HG03460 (cell line): Measurements from ENCODE around the gene SLC47A1.
"Not testable (repeated sequence)": the region's sequence is repeated elsewhere in the genome, so short reads cannot be mapped to it uniquely, and the experiment has no call there.

ENCODE experiments used
- ATAC-seq: cut with Tn5 transposase; IDR thresholded peaks from one replicate; pipeline ENCODE4 v1.9.1; 2021; ENCODE audit not compliant: unreplicated experiment

Gene SLC47A1, protein sequence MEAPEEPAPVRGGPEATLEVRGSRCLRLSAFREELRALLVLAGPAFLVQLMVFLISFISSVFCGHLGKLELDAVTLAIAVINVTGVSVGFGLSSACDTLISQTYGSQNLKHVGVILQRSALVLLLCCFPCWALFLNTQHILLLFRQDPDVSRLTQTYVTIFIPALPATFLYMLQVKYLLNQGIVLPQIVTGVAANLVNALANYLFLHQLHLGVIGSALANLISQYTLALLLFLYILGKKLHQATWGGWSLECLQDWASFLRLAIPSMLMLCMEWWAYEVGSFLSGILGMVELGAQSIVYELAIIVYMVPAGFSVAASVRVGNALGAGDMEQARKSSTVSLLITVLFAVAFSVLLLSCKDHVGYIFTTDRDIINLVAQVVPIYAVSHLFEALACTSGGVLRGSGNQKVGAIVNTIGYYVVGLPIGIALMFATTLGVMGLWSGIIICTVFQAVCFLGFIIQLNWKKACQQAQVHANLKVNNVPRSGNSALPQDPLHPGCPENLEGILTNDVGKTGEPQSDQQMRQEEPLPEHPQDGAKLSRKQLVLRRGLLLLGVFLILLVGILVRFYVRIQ

GRCh38 chr17:19533718-19534561, at the start of gene SLC47A1:
Gene SLC47A1, plus strand, starts transcription at chr17:19533854. Its CDS starts 86 bp downstream, at chr17:19533940.
- no peak for ATAC-seq

GRCh38 chr17:19485800-19486340, 47.8 kb upstream of the SLC47A1 start:
- no peak for ATAC-seq

- no peak for ATAC-seq
Measured at GRCh38 chr17:19486351-19487023, 47.2 kb upstream of the SLC47A1 start.

- no peak for ATAC-seq
Measured at GRCh38 chr17:19487024-19487600, 46.5 kb upstream of the SLC47A1 start.

GRCh38 chr17:19492141-19492540, 41.5 kb upstream of the SLC47A1 start:
- no peak for ATAC-seq

DNA sequence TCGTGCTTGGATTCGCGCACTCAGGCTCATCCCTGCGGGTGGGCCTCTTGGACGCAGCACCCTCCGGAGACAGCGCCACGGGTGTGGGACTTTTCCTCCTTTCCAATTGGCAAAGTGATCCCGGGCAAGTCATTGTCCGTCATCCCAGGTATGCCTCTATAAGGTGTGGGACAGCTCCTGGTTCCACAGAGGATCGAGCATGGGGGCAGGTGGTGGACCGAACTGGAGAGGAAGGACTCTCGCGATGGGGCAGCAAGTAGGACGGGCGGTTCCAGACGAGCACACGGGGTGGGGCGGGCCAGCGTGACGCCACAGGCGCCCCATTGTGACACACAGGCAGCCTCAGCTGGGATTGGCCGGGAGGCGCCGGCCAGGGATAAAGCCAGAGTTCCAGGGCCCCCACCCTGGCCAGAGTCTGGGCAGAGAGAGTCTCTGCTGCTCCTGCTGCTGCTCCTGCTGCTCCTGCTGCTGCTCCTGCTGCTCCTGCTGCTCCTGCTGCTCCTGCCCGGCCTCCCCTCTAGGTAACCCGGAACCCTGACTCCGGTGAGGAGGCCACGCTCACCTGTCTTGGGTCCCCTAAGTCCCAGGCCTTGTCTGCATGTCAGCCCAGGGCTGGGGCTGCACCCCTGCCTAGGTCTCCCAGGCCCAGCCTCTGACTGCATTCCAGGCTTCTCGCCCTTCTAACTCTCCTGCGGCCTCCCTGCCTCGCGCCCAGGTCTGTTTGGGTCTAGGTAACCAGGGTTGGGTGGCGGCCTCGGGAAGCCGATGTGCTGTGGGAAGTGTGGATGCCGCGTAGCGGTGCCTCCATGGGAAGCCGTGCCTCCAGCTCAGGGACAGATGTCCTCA, 38.5 kb upstream of the SLC47A1 start:
- ATAC-seq, result no peak

GRCh38 chr17:19495828-19496528, 37.7 kb upstream of the SLC47A1 start:
- no peak for ATAC-seq

- no peak for ATAC-seq
Measured at GRCh38 chr17:19497624-19498023, 36.0 kb upstream of the SLC47A1 start.

GRCh38 chr17:19501219-19501618, 32.4 kb upstream of the SLC47A1 start:
- ATAC-seq, result no peak

DNA sequence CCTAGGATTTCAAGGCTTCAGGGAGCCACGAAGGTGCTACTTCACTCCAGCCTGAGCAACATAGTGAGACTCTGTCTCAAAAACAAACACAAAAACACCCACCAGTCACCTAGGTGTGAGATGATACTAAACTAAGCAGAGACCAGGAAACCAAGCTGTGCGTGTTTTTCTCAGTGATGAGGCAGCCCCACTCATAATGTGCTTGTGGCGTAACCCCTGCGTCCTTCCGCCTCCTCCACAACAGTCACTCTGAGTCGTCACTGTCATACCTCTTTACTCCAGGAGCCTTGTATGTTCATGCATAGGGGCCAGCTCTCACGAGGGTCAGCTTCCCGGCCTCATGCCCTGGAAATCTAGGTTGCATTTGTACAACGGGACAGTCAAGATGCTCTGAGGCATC, 31.1 kb upstream of the SLC47A1 start:
- no peak for ATAC-seq

DNA sequence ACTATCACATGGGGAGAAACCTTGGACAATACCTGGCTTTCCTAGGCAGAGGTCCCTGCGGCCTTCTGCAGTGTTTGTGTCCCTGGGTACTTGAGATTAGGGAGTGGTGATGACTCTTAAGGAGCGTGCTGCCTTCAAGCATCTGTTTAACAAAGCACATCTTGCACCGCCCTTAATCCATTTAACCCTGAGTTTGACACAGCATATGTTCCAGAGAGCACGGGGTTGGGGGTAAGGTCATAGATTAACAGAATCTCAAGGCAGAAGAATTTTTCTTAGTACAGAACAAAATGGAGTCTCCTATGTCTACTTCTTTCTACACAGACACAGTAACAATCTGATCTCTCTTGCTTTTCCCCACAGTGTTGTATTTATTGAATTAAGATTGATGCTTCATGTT, 28.1 kb upstream of the SLC47A1 start:
- not testable (repeated sequence) for ATAC-seq

DNA sequence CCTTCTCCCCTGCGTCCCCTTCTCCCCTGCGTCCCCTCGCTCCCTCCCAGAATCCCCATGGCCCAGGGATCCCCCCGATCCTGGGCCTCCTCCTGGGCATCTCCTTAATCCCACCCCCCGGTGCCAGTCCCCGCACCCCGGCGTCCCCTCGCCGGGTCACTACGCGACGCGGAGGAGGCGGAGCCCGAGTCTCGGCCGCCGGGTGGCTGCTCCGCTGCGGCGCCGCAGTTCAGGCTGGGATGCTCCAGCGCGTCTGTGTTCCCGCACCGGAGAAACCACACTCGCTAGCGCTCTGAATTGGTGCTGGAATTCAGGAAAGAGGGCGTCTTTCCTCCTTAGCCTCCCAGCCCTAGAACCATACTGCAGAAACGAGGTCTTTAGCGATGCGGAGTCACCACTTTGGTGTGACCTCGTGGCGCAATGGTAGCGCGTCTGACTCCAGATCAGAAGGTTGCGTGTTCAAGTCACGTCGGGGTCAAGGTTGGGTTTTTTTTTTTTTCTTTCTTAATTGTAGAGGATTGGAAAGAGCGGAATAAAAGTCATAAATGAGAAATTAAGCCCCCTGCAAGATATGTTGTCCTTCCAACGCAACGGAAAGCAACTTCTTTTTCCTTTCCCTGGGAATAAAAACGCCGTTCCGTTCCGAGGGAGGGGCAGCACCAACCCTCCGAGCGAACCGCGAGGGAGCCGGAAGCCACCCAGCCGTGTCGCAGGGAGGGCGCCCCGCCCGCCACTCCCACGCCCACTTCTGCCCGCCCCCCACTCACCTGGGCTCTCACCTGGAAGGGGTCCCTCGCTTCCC, 25.7 kb upstream of the SLC47A1 start:
- ATAC-seq, result peak; percentile 75

- no peak for ATAC-seq
Measured at GRCh38 chr17:19508577-19508867, 25.1 kb upstream of the SLC47A1 start.

DNA sequence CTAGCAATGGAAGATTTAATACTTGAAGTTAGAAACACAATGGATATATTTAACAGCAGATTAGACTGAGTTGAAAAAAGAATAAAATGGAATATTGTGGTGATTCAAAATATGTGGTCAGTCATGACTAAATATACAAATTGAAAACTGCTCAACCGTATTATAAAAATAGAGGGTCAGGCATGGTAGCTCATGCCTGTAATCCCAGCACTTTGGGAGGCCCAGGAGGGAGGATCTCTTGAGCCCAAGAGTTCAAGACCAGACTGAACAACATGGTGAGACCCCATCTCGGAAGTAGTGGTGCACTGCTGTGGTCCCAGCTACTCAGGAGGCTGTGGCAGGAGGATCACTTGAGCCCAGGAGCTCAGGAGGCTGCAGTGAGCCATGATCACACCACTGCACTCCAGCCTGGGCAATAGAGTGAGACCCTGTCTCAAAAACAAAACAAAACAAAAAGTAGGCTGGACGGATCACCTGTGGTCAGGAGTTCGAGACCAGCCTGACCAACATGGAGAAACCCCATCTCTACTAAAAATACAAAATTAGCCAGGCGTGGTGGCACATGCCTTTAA, 24.3 kb upstream of the SLC47A1 start:
- ATAC-seq, result not testable (repeated sequence)

GRCh38 chr17:19510903-19511302, 22.8 kb upstream of the SLC47A1 start:
- no peak for ATAC-seq

DNA sequence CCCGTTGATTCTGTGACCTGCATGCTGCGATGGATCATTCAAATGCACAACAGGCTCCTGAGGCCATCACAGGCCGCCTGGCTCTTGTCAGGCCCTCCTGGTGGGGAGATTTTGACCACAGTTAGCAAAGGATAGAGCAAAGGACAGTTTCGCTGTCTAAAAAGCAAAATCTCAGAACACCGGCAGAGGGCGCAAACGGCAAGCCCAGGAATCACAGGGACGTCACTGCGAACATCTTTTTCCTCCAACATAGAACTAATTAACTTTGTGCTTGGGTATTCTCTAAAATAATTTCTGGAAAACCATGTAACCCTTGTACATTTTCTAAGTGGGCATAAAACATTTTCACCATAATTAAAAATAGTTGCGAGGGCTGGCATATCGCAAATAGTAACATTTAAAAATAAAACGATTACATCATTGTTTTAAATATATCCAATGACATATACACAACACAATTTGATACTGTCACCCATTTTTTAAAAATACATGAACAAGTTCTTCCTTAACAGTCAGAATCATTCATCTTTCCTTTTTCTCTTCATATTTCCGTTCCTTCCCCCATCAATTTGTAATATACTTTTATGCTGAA, 19.7 kb upstream of the SLC47A1 start:
- no peak for ATAC-seq

DNA sequence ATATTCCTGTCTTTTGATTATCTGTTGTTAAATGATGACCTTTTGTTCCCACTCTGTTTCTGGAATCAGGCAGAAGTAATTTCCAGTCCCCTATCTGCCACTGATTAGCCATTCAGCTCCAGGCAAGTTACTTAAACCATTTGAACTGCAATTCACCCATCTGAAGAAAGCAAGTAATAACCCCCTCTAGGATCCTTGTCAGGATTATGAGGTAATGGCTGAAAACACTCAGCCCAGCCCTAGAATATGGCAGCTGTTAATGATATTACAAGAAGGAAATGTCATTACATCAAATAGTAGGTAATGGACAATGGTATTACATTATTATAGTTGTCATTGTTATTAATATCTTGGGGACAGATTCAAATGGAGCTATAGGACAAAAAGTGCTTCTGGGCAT, 16.0 kb upstream of the SLC47A1 start:
- no peak for ATAC-seq
